GM18508 (cell line): ENCODE results near the gene KLHL20.
"Not testable (repeated sequence)": the region's sequence is repeated elsewhere in the genome, so short reads cannot be mapped to it uniquely, and the experiment has no call there.

Source experiments
- ATAC-seq: cut with Tn5 transposase; IDR thresholded peaks from one replicate; pipeline ENCODE4 v1.9.1; 2021; ENCODE audit warnings: moderate number of reproducible peaks; ENCODE audit not compliant: insufficient read depth, unreplicated experiment

KLHL20 gene, protein sequence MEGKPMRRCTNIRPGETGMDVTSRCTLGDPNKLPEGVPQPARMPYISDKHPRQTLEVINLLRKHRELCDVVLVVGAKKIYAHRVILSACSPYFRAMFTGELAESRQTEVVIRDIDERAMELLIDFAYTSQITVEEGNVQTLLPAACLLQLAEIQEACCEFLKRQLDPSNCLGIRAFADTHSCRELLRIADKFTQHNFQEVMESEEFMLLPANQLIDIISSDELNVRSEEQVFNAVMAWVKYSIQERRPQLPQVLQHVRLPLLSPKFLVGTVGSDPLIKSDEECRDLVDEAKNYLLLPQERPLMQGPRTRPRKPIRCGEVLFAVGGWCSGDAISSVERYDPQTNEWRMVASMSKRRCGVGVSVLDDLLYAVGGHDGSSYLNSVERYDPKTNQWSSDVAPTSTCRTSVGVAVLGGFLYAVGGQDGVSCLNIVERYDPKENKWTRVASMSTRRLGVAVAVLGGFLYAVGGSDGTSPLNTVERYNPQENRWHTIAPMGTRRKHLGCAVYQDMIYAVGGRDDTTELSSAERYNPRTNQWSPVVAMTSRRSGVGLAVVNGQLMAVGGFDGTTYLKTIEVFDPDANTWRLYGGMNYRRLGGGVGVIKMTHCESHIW

DNA sequence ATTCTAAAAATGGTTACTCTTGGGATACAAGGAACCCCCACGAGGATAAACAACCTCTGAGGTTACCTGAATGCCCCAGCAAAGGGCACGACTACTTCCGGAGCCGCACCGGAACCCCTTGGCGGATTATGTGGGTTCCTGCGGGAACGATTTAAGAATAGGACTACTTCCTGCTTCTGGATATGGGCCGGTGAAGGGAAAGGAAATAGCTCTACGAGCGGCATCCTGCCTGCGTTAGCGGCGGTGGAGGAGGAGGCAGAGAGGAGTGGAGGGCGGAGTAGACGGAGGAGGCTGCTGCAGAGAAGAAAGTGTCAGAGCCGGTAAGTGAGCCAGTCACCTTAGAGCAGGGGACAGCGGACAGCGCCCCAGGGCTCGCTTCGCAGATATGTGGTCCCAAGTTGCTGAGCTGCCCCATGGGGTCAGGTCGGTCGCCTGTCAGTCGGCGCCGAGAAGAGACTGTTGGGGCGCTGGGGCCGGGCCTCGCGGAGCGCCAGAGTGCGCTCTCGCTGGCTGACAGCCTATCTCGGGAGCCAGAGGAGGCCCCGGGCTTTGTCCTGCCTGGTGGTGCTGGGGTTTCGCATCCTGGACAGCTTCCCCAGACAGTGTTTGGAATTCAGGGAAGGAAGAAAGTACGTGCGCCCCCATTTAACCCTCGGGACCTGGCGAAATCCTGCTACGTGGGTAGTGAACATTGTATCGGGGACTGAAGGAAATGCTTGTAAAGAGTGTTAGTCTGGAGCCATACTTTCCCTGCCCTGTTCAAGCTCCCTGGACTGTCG, at the start of gene KLHL20:
Gene KLHL20 (plus strand): TSS at position 223 of the 779 bp plus-strand sequence. CDS start 1,063 bp downstream, outside the sequence.
- ATAC-seq = peak; percentile 91

DNA sequence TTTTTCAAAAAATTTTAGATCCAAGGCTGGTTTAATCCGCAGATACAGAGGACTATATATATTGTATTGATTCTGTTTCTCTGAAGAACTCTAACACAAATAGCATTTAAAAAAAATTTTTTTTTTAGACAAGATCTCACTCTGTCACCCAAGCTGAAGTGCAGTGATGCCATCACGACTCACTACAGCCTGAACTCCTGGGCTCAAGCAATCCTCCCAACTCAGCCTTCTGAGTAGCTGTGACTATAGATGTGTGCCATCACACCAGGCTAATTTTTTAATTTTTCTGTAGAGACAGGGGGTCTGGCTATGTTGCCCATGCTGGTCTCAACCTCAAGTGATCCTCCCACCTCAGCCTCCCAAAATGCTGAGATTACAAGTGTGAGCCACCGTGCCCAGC, 48.1 kb upstream of the KLHL20 start:
- no peak for ATAC-seq

DNA sequence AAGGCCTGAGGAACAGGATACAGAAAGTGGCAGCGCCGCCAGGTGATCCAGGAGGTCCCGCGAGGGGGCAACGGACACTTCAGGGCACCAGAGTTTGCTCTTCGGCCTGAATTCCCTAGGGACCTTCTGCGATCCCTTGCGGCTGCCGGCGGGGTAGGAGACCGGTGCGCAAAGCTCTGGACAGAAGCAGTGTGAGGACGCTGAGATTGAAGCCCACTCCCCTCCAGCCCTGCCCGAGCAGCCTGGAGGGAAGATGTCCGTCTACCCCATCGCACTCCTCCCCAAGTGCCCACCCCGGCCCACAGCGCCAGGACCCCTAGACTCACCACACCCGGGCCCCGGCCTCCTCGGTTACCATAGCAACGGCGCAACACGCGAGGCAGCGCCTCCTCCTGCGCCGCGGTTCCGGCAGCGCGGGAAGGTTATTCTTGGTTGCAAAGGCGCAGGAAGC, 45.3 kb upstream of the KLHL20 start, which contains the start of gene ANKRD45:
Gene ANKRD45 (minus strand): TSS at position 361 of the 451 bp plus-strand sequence. CDS start 10,433 bp downstream, outside the sequence.
- ATAC-seq = no peak

DNA sequence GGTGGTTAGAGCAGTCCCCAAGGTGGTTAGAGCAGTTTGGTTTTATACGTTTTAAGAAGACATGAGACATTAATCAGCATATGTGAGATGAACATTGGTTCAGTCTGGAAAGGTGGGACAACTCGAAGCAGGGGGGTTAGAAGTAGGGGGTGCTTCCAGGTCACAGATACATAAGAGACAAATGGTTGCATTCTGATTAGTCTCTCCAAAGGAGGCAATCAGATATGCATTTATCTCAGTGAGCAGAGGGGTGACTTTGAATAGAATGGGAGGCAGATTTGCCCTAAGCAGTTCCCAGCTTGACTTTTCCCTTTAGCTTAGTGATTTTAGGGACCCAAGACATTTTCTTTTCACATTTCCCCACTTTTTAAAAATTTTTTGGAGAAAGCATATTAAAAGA, 40.3 kb upstream of the KLHL20 start:
- not testable (repeated sequence) for ATAC-seq

DNA sequence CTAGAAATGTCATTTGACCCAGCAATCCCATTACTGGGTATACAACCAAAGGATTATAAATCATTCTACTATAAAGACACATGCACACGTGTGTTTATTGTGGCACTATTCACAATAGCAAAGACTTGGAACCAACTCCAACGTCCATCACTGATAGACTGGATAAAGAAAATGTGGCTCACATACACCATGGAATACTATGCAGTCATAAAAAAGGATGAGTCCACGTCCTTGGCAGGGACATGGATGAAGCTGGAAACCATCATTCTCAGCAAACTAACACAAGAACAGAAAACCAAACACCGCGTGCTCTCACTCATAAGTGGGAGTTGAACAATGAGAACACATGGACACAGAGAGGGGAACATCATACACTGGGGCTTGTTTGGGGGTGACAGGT, 34.6 kb upstream of the KLHL20 start:
- not testable (repeated sequence) for ATAC-seq

DNA sequence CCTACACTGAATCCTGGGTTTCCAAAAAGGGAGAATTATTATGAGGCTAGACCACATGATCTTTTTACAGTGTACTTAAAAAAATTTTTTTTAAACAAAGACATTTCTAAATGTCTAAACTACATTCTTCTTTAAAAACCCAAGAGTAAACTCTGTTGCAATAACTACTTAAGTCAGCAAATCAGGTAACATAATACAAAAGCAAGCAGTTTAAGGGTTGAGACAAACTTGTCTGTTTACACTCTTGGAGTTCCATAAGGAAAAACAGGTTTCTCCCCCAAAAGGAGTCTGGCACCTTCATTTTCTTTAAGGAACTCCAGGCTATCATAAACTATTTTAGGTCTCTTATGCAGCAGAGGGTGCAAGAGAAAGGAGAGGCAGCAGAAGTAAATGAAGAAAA, 32.6 kb upstream of the KLHL20 start:
- ATAC-seq = no peak

DNA sequence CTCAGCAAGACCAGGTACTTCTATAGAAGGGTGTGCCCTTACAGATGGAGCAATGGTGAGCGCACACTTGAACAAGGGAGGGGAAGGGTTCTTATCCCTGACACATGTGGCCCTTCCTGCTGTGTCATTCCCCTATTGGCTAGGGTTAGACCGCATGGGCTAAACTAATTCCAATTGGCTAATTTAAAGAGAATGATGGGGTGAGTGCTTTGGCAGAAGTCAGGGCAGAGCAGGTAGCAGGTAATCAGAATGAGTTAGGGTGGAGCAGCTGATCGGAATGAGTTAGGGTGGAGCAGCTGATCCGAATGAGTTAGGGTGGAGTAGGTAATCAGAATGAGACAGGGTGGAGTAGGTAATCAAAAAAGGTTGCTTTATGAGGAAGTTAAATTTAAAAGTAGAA, 30.9 kb upstream of the KLHL20 start:
- not testable (repeated sequence) for ATAC-seq

DNA sequence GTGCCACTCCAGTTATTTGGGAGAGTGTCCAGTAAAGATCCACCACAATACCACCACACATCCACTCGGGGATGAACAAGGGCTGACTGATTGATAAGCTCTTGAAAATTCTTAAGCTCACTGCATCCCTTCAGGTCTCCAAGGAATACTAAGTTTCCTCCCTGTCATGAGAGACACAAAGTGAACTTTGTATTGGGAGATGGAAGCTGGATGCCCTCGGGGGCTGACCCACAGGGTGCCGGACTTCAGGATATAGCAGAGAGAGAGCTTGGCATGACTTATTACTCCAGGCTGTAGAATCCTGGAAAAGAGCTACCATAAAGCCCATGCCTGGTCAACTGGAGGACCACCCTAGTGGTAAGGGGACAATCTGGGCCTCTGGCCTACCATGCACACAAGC, 29.7 kb upstream of the KLHL20 start:
- not testable (repeated sequence) for ATAC-seq

DNA sequence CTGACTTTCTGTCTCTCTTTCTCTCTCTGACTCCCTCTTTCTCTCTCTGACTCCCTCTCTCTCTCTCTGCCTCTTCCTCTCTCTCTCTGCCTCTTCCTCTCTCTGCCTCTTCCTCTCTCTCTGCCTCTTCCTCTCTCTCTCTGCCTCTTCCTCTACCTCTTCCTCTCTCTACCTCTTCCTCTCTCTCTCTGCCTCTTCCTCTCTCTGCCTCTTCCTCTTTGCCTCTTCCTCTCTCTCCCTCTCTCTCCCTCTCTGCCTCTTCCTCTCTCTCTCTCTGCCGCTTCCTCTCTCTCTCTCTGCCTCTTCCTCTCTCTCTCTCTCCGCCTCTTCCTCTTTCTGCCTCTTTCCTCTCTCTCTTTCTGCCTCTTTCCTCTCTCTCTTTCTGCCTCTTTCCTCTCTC, 26.5 kb upstream of the KLHL20 start:
- ATAC-seq = no peak

DNA sequence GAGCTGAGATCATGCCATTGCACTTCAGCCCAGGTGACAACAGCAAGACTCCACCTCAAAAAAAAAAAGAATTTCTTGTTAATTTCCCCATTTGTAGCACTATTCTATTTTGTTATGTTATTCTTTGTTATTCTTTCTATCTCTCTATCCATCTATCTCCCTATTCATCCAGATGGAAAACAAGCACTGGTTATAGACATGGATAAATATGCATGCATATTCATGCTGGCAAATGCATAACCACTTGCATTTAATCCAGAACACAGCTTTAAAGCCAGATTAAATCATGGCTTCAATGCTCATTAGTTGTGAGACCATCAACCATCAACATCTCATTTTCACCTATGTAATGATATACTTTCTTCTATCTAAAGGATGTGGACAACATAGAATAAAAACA, 21.5 kb upstream of the KLHL20 start:
- no peak for ATAC-seq

DNA sequence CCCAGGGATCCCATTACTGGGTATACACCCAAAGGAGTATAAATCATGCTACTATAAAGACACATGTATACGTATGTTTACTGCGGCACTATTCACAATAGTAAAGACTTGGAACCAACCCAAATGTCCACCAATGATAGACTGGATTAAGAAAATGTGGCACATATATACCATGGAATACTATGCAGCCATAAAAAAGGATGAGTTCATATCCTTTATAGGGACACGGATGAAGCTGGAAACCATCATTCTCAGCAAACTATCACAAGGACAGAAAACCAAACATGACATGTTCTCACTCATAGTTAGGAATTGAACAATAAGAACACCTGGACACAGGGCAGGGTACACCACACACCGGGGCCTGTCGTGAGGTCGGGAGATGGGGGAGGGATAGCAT, 13.5 kb upstream of the KLHL20 start:
- not testable (repeated sequence) for ATAC-seq

DNA sequence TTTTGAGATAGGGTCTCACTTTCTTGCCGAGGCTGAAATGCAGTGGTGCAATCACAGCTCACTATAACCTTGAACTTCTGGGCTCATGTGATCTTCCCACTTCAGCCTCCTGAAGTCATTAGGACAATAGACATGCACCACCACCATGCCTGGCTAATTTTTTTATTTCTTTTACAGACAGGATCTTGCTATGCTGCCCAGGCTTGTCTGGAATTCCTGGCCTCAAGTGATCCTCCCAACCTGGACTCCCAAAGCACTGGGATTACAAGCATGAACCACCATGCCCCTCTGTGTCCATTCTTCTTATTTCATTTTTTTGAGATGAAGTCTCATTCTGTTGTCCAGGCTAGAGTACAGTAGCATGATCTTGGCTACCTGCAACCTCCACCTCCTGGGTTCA, 12.0 kb upstream of the KLHL20 start:
- no peak for ATAC-seq

DNA sequence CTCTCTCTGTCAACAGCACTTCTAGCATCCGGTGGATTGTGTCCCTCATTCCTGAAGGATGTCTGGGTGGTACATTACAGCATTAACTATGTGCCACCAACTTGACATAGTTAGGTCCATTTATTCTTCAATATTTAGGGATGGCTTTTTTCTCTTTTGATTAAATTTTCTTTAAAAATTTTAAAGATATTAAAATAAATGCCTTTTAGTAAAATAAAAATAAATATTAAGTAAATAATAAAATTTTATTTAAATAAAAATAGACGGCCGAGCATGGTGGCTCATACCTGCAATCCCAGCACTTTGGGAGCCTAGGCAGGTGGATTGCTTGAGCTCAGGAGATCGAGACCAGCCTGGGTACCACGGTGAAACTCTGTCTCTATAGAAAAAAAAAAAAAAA, 9.7 kb upstream of the KLHL20 start:
- no peak for ATAC-seq

DNA sequence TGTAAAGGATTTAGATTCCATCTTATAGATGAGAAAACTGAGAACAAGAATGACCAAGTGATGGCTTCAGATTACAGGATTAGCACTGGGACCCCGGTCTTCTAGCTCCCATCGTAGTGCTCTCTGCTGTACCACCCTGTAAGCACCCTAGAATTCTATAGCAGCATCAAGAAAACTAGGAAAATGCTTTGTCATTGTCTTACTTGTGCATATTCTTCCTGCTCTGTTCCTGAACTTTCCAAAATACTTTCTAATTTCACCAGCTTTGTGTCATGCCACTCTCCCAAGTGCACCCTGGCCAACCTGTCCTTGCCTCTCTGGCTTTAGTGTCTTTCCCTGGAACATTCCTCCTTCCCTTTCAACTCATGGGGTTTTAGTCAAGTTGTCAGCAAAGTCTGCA, 6.0 kb upstream of the KLHL20 start:
- ATAC-seq = no peak

DNA sequence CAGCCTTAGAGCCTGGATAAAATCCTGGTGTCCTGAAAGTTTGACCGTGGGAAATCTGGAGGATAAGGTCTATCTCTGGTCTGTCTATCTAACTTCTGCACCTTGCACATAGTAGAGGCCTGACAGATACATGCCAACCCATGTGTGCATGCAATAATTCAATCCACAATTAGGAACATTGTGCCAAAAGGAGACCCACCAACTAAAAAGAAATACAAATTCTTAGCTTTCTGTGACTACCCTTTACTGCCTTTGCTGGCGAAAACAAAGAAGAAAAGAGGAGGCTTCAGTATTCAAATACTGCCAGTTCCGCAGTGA, 381 bp upstream of the KLHL20 start:
- ATAC-seq = no peak

DNA sequence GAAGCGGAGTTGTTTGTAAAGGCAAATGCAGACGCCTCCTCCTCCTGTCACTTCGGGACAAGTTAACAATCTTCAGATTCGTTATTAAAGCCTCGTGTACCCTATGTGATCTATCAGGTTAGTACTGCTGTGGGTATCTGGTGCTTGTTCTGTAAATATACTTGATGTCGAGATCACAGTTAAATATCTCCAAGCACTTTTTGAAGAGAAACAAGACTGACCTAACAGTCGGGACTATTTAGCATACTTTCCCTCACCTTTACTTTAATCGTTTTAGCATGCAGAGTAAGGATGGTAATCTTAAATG, 710 bp downstream of the KLHL20 start:
- ATAC-seq = no peak

DNA sequence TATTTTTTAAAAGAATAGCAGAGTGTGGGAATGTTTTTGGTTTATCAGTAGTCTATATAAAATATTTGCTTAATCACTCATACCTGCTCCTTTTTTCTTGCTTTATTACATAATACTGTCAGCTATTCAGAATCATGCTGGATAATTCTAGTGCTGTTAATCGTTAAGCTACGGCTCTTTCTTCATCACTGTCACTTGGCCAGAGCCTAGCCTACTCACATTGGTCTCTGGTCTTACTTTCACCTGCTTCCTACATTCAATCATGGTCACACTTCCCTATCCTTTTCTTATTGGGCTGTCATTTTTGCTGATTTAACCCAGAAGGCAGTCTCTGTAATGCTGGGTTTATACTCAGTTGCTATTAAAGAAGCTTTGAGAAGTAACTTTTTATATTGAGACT, 2.5 kb downstream of the KLHL20 start:
- ATAC-seq = no peak

DNA sequence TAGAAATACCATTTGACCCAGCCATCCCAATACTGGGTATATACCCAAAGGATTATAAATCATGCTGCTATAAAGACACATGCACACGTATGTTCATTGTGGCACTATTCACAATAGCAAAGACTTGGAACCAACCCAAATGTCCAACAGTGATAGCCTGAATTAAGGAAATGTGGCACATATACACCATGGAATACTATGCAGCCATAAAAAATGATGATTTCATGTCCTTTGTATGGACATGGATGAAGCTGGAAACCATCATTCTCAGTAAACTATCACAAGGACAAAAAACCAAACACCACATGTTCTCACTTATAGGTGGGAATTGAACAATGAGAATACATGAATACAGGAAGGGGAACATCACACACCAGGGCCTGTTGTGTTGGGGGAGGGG, 16.6 kb downstream of the KLHL20 start:
- not testable (repeated sequence) for ATAC-seq

DNA sequence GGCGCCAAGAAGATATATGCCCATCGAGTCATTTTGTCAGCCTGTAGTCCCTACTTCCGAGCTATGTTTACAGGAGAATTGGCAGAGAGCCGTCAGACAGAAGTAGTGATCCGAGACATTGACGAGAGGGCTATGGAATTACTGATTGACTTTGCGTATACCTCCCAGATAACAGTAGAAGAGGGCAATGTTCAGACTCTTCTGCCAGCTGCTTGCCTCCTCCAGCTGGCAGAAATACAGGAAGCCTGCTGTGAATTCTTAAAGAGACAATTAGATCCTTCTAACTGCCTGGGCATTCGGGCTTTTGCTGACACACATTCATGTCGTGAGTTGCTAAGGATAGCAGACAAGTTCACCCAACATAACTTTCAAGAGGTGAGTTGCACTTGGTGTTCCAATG, 19.1 kb downstream of the KLHL20 start:
- ATAC-seq = no peak

DNA sequence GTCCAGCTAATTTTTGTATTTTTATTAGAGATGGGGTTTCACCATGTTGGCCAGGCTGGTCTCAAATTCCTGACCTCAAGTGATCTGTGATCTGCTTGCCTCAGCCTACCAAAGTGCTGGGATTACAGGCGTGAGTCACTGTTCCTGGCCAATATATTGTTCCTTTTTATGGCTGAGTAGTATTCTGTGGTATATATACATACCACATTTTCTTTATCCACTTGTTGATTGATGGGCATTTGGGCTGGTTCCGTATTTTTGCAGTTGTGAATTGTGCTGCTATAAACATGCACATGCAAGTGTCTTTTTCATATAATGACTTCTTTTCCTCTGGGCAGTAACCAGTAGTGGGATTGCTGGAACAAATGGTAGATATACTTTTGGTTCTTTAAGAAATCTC, 21.3 kb downstream of the KLHL20 start:
- ATAC-seq = not testable (repeated sequence)

DNA sequence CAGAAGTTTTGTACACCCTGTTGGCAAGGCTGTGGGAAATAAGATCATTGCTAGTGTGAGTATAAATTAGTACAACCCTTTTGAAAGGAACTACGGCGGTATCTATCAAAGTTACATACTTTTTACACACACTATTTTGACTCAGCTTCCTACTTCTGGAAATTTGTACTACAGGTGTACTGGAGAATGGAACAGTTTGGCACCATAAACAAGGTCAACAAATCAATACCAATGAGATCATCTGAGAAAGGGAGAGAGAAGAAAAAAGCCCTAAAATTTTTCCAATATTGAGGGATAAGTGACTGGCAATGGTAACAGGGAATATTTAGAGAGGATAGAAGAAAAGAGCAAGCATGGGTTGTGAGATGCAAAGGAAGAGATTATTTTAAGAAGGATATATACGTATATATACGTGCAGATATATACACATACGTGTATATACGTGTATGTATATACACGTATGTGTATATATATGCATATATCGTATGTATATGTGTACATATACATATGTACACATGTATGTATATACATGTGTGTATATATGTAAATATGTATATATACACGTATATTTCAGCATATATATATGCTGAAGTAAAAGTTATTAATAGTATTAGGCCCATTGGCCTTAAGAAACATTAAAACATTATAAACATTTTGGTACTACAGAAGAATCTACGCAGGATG, 27.6 kb downstream of the KLHL20 start:
- no peak for ATAC-seq
